Adipocyte (in vitro differentiated cells): Measurements from ENCODE around the gene CCNDBP1.
"Not testable (repeated sequence)": the region's sequence is repeated elsewhere in the genome, so short reads cannot be mapped to it uniquely, and the experiment has no call there.

ENCODE experiments used
- DNase-seq: peaks from one replicate; pipeline ENCODE4 v3.0.0-alpha.2; 2015; ENCODE audit warnings: low read depth
- H3K27me3 ChIP-seq: replicated peaks from 2 replicates; pipeline ENCODE4 v1.7.0; 2013; ENCODE audit warnings: mild to moderate bottlenecking, low read length, moderate library complexity; ENCODE audit not compliant: control insufficient read depth, insufficient read depth
- H3K36me3 ChIP-seq: 2 replicates; pipeline ENCODE4 v1.7.0; 2013; ENCODE audit warnings: low read length, mild to moderate bottlenecking, moderate library complexity; ENCODE audit not compliant: control insufficient read depth, insufficient read depth, severe bottlenecking
- H3K4me1 ChIP-seq: 2 replicates; pipeline ENCODE4 v1.7.0; 2013; ENCODE audit warnings: mild to moderate bottlenecking, low read length, moderate library complexity; ENCODE audit not compliant: control insufficient read depth, insufficient read depth
- H3K4me3 ChIP-seq: 2 replicates; pipeline ENCODE4 v1.7.0; 2013; ENCODE audit warnings: mild to moderate bottlenecking, low read length, moderate library complexity
- H3K9ac ChIP-seq: 2 replicates; pipeline ENCODE4 v1.7.0; 2013; ENCODE audit warnings: mild to moderate bottlenecking, low read length, moderate library complexity
- H3K9me3 ChIP-seq: 2 replicates; pipeline ENCODE4 v1.7.0; 2013; ENCODE audit warnings: mild to moderate bottlenecking, low read length, moderate library complexity; ENCODE audit not compliant: control insufficient read depth

The CCNDBP1 gene

DNA sequence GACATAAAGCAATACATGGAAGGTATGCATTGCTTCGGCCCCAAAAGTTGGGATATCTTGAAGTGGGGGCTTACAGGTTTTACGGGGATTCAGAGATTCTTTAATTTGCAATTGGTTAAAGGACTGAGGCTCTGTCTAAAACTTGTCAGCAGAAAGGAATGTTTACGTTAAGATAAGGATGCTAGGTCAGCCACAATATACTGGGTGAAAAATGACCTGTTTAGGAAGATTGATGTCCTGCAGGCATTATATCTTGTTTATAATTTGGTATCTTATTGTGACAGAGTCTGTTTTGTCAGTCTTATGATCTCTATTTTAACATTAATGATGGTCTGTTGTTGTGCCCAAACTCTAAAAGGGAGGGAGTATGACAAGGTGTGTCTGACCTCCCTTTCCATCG, 15.3 kb upstream of the CCNDBP1 start:
- Histone ChIP-seq H3K4me1 (no peaks in the 10 kb centered on the region), H3K9me3 (no peaks in the 10 kb centered on the region), H3K4me3 (no peak overlapping the region), H3K36me3 (peaks cover 19% of the 10 kb centered on the region), H3K27me3 (no peaks in the 10 kb centered on the region), H3K9ac (no peak overlapping the region)
- no peak for DNase-seq

DNA sequence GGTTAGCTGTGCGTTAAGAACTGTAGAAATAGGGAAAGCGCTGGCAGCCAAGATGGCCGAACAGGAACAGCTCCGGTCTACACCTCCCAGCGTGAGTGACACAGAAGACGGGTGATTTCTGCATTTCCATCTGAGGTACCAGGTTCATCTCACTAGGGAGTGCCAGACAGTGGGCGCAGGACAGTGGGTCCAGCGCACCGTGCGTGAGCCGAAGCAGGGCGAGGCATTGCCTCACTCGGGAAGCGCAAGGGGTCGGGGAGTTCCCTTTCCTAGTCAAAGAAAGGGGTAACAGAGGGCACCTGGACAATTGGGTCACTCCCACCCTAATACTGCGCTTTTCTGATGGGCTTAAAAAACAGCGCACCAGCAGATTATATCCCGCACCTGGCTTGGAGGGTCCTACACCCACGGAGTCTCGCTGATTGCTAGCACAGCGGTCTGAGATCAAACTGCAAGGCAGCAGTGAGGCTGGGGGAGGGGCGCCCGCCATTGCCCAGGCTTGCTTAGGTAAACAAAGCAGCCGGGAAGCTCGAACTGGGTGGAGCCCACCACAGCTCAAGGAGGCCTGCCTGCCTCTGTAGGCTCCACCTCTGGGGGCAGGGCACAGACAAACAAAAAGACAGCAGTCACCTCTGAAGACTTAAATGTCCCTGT, 9.4 kb upstream of the CCNDBP1 start:
- not testable (repeated sequence) for H3K27me3 ChIP-seq, DNase-seq, H3K4me3 ChIP-seq, H3K9me3 ChIP-seq, H3K4me1 ChIP-seq, H3K9ac ChIP-seq
- peaks cover 21% of the 10 kb centered on the region for H3K36me3 ChIP-seq

DNA sequence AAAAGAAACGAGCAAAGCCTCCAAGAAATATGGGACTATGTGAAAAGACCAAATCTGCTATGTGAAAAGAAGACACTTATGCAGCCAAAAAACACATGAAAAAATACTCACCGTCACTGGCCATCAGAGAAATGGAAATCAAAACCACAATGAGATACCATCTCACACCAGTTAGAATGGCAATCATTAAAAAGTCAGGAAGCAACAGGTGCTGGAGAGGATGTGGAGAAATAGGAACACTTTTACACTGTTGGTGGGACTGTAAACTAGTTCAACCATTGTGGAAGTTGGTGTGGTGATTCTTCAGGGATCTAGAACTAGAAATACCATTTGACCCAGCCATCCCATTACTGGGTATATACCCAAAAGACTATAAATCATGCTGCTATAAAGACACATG, 8.1 kb upstream of the CCNDBP1 start:
- not testable (repeated sequence) for H3K9me3 ChIP-seq, DNase-seq, H3K9ac ChIP-seq, H3K4me3 ChIP-seq, H3K27me3 ChIP-seq
- peaks cover 11% of the 10 kb centered on the region for H3K4me1 ChIP-seq
- H3K36me3 ChIP-seq = peaks cover 18% of the 10 kb centered on the region

DNA sequence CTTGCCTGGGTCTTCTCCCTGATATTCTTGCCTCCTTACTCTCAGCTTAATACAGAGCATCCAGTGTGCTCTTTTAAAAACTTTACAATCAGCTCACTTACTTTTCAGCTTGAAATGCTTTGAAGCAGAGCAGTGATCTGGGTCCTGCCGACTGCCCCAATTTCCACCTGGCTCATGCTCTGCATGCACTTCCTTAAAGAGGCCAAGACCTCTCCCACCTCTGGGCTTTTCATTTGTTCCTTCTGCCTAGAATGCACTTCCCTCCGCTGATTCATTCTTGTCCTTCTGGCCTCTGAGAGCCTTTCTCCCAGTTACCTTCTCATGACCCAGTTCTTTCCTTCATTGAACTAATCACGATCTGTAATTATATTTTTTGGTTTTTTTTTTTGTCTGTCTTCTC, 1.9 kb upstream of the CCNDBP1 start:
- Histone ChIP-seq H3K4me3 (no peak overlapping the region), H3K27me3 (no peaks in the 10 kb centered on the region), H3K4me1 (peaks cover 20% of the 10 kb centered on the region), H3K36me3 (peaks cover 5% of the 10 kb centered on the region), H3K9ac (no peak overlapping the region), H3K9me3 (no peaks in the 10 kb centered on the region)
- DNase-seq = no peak

DNA sequence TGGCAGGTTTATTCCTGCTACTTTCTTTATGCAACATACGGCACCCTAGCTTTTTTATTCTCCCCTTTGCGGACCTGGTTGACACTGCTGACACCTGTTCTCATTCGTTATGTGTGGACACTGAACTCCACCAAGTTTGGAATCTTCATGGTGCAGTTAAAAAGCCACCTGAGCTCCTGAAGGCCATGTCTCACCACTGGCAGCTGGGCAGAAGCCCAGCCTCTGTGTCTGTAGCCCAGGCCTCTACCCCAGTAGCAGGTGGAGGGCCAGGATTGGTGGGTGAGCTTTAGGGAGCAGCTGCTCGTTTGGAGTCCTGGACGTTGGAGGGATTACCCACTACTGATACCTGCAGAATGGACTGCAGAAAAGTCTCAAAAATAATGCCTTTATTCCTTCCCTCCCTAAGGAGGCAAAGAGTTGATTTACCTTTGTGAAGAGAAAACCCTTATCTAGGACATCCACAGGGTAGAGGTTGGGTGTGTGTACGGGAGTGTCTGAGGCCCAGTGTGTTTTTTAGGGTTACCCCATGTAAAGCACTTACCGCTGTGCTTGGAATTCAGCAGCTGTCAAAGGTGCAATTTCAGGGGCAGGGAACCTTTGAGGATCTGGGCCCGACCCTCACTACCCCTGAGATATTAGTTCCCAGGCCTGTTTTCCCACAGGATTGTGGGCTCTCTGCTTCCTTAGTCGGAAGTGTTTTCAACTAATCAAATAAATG, 637 bp upstream of the CCNDBP1 start:
- no peaks in the 10 kb centered on the region for H3K27me3 ChIP-seq
- peak overlapping the region; percentile 89 for H3K4me3 ChIP-seq
- peak overlapping the region; percentile 88 for H3K9ac ChIP-seq
- DNase-seq = no peak
- no peaks in the 10 kb centered on the region for H3K9me3 ChIP-seq
- peaks cover 20% of the 10 kb centered on the region for H3K4me1 ChIP-seq
- H3K36me3 ChIP-seq = peaks cover 6% of the 10 kb centered on the region

DNA sequence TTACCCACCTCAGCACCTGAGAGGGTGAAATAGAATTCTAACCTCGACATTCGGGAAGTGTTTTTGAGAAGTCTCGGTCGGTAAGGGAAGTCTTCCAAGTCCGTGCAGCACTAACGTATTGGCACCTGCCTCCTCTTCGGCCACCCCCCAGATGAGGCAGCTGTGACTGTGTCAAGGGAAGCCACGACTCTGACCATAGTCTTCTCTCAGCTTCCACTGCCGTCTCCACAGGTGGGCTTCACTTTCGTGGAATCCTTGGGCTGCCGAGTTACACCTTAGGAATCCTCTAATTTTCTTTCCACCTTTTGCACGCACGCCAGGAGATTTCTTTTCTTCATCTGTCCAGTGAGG, 775 bp downstream of the CCNDBP1 start:
- Histone ChIP-seq H3K36me3 (peaks cover 20% of the 10 kb centered on the region), H3K4me1 (peaks cover 20% of the 10 kb centered on the region), H3K27me3 (no peaks in the 10 kb centered on the region), H3K9ac (peak overlapping the region; percentile 88), H3K4me3 (peak overlapping the region; percentile 89), H3K9me3 (no peaks in the 10 kb centered on the region)
- no peak for DNase-seq

DNA sequence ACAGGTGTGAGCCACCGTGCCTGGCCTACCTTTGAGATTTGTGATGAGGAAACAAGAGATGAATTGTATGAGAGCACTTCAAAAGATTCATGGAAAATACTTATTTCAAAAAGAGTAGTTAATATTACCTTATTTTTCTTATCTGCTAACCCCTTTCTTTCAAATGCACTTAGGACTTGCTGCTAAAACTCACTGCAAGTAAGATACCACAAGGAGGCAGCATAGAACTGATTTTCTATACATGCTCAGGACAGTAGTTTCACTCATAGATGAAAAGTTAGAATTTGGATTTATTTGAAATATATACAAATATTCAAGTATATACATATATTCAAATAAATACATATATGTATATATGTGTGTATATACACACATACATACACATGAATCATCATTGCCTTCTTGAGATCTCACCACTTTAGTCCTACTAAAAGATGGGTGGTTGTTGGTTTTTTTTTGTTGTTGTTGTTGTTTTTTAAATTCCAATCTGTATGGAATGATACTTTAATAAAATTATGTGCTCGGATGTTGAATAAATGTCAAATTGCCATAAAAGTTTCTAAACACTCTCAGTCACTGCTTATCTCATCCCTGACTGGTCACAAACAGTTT, 2.4 kb downstream of the CCNDBP1 start:
- peaks cover 37% of the 10 kb centered on the region for H3K36me3 ChIP-seq

DNA sequence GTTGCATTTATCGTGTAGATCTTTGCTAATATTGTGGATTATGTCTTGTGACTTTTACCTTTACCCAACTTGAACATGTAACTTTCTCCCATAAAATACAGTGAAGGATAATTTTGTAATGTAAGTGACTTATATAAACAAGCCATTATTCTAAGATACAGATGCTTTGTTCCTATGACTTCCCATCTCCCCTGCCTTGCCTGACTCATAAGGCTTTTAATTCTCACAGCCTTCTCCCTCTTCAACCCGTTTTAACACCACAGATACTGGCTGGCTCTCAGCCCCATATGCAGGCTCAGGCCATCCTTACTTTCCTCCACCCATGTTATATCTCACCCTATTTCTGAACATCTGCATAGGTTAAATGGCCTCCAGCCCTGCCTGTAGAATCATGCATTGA, 4.1 kb downstream of the CCNDBP1 start:
- H3K9me3 ChIP-seq = no peaks in the 10 kb centered on the region
- no peak for DNase-seq
- peaks cover 53% of the 10 kb centered on the region for H3K36me3 ChIP-seq
- H3K4me3 ChIP-seq = no peak overlapping the region
- peaks cover 10% of the 10 kb centered on the region for H3K4me1 ChIP-seq
- H3K27me3 ChIP-seq = no peaks in the 10 kb centered on the region
- H3K9ac ChIP-seq = no peak overlapping the region

More for the DNA sequence above, 2.4 kb downstream of the CCNDBP1 start:
- H3K9me3 ChIP-seq = no peaks in the 10 kb centered on the region
- no peak overlapping the region for H3K9ac ChIP-seq
- H3K27me3 ChIP-seq = no peaks in the 10 kb centered on the region
- H3K4me3 ChIP-seq = no peak overlapping the region
- H3K4me1 ChIP-seq = peaks cover 10% of the 10 kb centered on the region
- peak; percentile 81 for DNase-seq

DNA sequence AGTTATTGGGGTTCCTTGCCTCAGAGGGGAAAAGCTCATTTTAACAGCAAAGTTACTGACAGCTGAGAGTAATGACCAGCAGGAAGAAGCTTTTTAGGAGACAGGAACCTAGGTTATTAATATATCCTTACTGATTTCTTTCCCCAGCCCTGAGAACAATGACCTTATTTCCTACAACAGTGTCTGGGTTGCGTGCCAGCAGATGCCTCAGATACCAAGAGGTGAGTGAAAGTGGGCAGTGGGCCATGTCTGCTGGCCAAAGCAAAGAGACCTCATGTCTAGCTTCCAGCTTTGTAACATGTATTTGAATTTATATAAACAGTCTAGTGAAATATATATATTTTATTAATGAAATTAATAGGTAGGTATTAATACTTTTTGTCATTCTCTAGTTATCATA, 5.0 kb downstream of the CCNDBP1 start:
- Histone ChIP-seq H3K4me1 (peaks cover 10% of the 10 kb centered on the region), H3K36me3 (peaks cover 62% of the 10 kb centered on the region), H3K9ac (no peak overlapping the region), H3K4me3 (no peak overlapping the region), H3K27me3 (no peaks in the 10 kb centered on the region), H3K9me3 (no peaks in the 10 kb centered on the region)
- no peak for DNase-seq

DNA sequence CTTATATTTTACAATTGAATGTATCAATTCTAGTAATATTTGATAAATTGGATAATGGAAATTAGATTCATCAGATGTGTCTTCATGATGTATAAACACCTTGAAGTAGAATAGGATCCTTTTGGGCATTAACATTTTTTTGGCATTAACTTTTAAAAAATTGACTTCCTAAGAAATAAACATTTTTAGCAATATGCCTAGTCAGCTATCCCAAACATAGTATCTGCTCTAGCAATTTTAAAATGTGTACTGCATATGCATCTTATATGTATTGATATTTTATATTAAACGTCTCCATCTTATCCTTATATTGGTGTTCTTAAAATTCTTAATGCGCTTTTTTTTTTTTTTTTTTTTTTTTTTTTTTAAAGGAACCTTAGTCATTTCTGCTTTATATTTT, 8.5 kb downstream of the CCNDBP1 start:
- H3K9ac ChIP-seq = no peak overlapping the region
- DNase-seq = no peak
- no peaks in the 10 kb centered on the region for H3K27me3 ChIP-seq
- peaks cover 83% of the 10 kb centered on the region for H3K36me3 ChIP-seq
- no peak overlapping the region for H3K4me3 ChIP-seq
- no peaks in the 10 kb centered on the region for H3K4me1 ChIP-seq
- no peaks in the 10 kb centered on the region for H3K9me3 ChIP-seq

DNA sequence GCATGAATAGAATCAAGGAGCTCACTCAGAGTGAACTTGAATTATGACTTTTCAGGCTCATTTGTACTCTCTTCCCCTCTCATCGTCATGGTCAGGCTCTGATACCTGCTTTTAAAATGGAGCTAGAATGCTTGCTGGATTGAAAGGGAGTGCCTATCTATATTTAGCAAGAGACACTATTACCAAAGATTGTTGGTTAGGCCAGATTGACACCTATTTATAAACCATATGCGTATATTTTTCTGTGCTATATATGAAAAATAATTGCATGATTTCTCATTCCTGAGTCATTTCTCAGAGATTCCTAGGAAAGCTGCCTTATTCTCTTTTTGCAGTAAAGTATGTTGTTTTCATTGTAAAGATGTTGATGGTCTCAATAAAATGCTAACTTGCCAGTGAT, 9.6 kb downstream of the CCNDBP1 start:
- Histone ChIP-seq H3K4me1 (no peaks in the 10 kb centered on the region), H3K9me3 (no peaks in the 10 kb centered on the region), H3K9ac (no peak overlapping the region), H3K27me3 (no peaks in the 10 kb centered on the region), H3K4me3 (no peak overlapping the region), H3K36me3 (peaks cover 75% of the 10 kb centered on the region)
- DNase-seq = peak; percentile 31
